ENCODE results near the gene LSM2.

DNA sequence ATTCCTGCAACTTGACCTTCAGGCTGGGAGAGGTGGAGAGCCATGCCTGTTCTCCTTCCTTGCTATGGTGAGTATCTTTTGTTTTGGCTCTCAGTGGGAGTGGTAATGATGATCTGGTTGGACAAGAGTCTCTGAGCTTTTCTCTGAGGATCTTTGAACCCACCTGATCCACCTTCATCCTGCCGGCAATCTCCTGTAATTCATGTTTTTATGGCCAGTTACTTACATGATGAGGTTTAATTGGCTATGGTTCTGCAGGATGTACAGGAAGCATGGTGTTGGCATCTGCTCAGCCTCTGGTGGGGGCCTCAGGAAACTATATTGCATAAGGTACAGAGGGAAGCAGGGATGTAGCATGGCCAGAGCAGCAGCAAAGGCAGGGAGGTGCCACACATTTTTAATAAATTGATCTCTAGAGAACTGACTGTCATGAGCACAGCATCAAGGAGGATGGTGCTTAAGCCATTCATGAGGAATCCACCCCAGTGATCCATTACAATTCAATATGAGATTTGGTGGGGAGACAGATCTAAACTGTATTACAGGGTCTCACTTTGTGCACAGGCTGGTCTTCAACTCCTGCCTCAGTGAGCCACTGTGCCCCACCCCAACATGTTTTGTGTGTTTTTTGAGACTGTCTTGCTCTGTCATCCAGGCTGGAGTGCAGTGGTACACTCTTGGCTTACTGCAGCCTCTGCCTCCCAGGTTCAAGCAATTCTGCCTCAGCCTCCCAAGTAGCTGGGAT is 30.8 kb upstream of the LSM2 start:
- TF ChIP-seq CTCF (IDR thresholded peaks at IDR 0.05): no peak
- TF ChIP-seq POLR2A (IDR thresholded peaks at IDR 0.05): no peak
